Neuronal stem cell (in vitro differentiated cells): Measurements from ENCODE around the gene TSSC4.

Experiments used
- DNase-seq: peaks from one replicate; pipeline ENCODE4 v3.0.0-alpha.2; 2013; ENCODE audit warnings: low spot score
- H2AFZ ChIP-seq: one replicate; pipeline ENCODE4 v1.6.1; 2013; ENCODE audit warnings: mild to moderate bottlenecking, low read length, inconsistent platforms
- H2AK5ac ChIP-seq: 2 replicates; pipeline ENCODE4 v1.6.1; 2013; ENCODE audit warnings: low read depth, mild to moderate bottlenecking, inconsistent platforms, low read length, moderate library complexity, mixed read lengths
- H2BK120ac ChIP-seq: 2 replicates; pipeline ENCODE4 v1.6.1; 2013; ENCODE audit warnings: low read depth, mild to moderate bottlenecking, inconsistent platforms, low read length, moderate library complexity, mixed read lengths
- H2BK12ac ChIP-seq: one replicate; pipeline ENCODE4 v1.6.1; 2013; ENCODE audit warnings: low read length, inconsistent platforms
- H2BK15ac ChIP-seq: 2 replicates; pipeline ENCODE4 v1.6.1; 2013; ENCODE audit warnings: mild to moderate bottlenecking, low read length, inconsistent platforms, mixed read lengths
- H2BK5ac ChIP-seq: one replicate; pipeline ENCODE4 v1.6.1; 2013; ENCODE audit warnings: inconsistent platforms, mild to moderate bottlenecking, low read length, moderate library complexity
- H3K14ac ChIP-seq: one replicate; pipeline ENCODE4 v1.6.1; 2013; ENCODE audit warnings: low read length, inconsistent platforms
- H3K18ac ChIP-seq: 2 replicates; pipeline ENCODE4 v1.6.1; 2013; ENCODE audit warnings: low read length, inconsistent platforms
- H3K23ac ChIP-seq: 2 replicates; pipeline ENCODE4 v1.6.1; 2013; ENCODE audit warnings: low read depth, mild to moderate bottlenecking, mixed read lengths, low read length, inconsistent platforms; ENCODE audit not compliant: poor library complexity
- H3K27ac ChIP-seq: replicated peaks from 3 replicates; pipeline ENCODE4 v1.5.1; 2013; ENCODE audit warnings: low read length, inconsistent platforms
- H3K27me3 ChIP-seq, 3 experiments: 2 replicates each; pipeline ENCODE4 v1.6.1; 2013; ENCODE audit warnings: low read length in 3 of 3, mild to moderate bottlenecking in 2 of 3, inconsistent platforms in 1 of 3, low read depth in 1 of 3, mixed read lengths in 1 of 3, moderate library complexity in 1 of 3; ENCODE audit not compliant: control insufficient read depth in 3 of 3, insufficient read depth in 3 of 3
- H3K36me3 ChIP-seq, 2 donors: replicated peaks in 1 of 2; 2 replicates each; pipeline ENCODE4 v1.6.1; 2013; ENCODE audit warnings: low read length in 2 of 2; ENCODE audit not compliant: control insufficient read depth in 2 of 2, insufficient read depth in 2 of 2
- H3K4ac ChIP-seq: 2 replicates; pipeline ENCODE4 v1.6.1; 2013; ENCODE audit warnings: inconsistent platforms, mild to moderate bottlenecking, low read length, moderate library complexity
- H3K4me1 ChIP-seq, 2 donors: 1 replicate in 1 of 2; 2 replicates in 1 of 2; pipeline ENCODE4 v1.6.1; 2013; ENCODE audit warnings: low read length in 2 of 2, low read depth in 1 of 2; ENCODE audit not compliant: control insufficient read depth in 2 of 2, insufficient read depth in 1 of 2
- H3K4me2 ChIP-seq: one replicate; pipeline ENCODE4 v1.6.1; 2013; ENCODE audit warnings: mild to moderate bottlenecking, low read length, inconsistent platforms; ENCODE audit not compliant: insufficient read depth, poor library complexity, severe bottlenecking
- H3K4me3 ChIP-seq, 2 donors: 2 replicates each; pipeline ENCODE4 v1.5.1; 2013; ENCODE audit warnings: low read length in 2 of 2, mild to moderate bottlenecking in 2 of 2, inconsistent platforms in 1 of 2, moderate library complexity in 1 of 2
- H3K79me1 ChIP-seq: one replicate; pipeline ENCODE4 v1.6.1; 2013; ENCODE audit warnings: low read depth, mild to moderate bottlenecking, inconsistent platforms, low read length, moderate library complexity
- H3K9ac ChIP-seq: one replicate; pipeline ENCODE4 v1.6.1; 2013; ENCODE audit warnings: mild to moderate bottlenecking, low read depth, low read length, inconsistent platforms; ENCODE audit not compliant: poor library complexity
- H3K9me3 ChIP-seq, 2 donors: replicated peaks in 1 of 2; 2 replicates each; pipeline versions ENCODE3 to v1.6.1; 2013; ENCODE audit warnings: low read length in 2 of 2, mild to moderate bottlenecking in 2 of 2, inconsistent platforms in 1 of 2, low read depth in 1 of 2, mixed read lengths in 1 of 2, moderate library complexity in 1 of 2; ENCODE audit not compliant: control insufficient read depth in 2 of 2, insufficient read depth in 1 of 2
- H4K8ac ChIP-seq: one replicate; pipeline ENCODE4 v1.6.1; 2013; ENCODE audit warnings: low read depth, mild to moderate bottlenecking, inconsistent platforms, low read length, moderate library complexity
- H4K91ac ChIP-seq: one replicate; pipeline ENCODE4 v1.6.1; 2013; ENCODE audit warnings: low read length, low read depth, mild to moderate bottlenecking, inconsistent platforms; ENCODE audit not compliant: poor library complexity
- WGBS, 2 donors: extraction: QIAGEN DNeasy Blood & Tissue Kit; methylation state at CpG; one replicate each; pipeline ENCODE4 v1.1.7; 2013; ENCODE audit warnings: missing lambda C conversion rate in 2 of 2, mixed read lengths in 1 of 2; ENCODE audit not compliant: insufficient read length in 2 of 2, insufficient replicate concordance in 1 of 2; ENCODE audit errors: extremely low coverage in 2 of 2; 5-methylcytosine and 5-hydroxymethylcytosine counted together

The TSSC4 gene

DNA sequence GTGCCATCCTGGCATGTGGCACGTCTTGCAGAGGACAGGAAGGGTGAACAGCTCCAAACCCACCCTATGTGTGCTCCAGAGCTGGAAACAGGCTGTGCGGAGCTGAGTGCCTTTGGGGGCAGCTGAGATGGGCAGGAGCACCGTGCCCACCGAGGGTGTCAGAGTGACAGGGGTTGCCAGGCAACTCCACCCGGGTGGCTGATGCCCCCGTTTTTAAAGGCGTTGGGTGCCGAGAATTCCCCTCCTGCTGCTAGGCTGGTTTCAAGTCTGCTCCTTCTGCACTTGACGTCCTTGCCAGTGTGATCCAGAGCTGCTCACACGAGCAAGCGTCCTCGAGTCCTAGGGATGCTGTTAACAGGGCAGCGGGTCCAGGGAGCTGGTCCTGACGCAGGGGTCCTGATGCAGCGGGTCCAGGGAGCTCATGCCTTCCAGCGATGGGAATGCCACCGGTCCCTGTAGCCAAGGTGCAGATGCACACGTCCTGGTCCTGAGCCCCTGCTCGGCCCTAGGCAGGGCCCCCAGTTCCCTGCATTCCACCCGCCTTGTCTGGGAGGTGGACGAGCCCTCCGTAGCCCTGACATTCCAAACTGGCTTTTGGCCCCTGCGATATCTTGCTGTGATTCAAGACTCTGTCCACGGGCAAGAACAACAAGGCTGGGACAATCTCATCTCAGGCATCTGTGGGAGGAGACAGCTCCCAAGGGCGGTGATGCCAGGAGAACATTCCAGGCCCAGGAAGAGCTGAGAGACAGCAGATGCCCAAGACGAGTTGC, 49.2 kb downstream of the TSSC4 start:
- Histone ChIP-seq H2BK12ac (peak overlapping the region; percentile 41), H2BK5ac (peak overlapping the region; percentile 75), H3K9me3 (no peaks in the 10 kb centered on the region), H3K79me1 (no peaks in the 10 kb centered on the region), H3K36me3 (no peaks in the 10 kb centered on the region), H2BK120ac (no peak overlapping the region), H3K9ac (peak overlapping the region; percentile 44), H2AK5ac (peak overlapping the region; percentile 94), H2AFZ (no peak overlapping the region), H2BK15ac (peak overlapping the region; percentile 85), H3K14ac (peak overlapping the region; percentile 47), H3K18ac (peak overlapping the region; percentile 71), H3K27ac (no peak overlapping the region), H3K4me1 (peaks cover 0 to 2% of the 10 kb centered on the region in 2 donors), H3K4me2 (no peak overlapping the region), H3K27me3 (peaks cover 14 to 71% (median 32%) of the 10 kb centered on the region in 3 experiments), H3K4me3 (no peak overlapping the region), H3K4ac (no peak overlapping the region), H3K23ac (peak overlapping the region; percentile 80), H4K91ac (no peak overlapping the region), H4K8ac (no peak overlapping the region)
- no CpG with 5 or more reads among the region's 26 CpGs for WGBS, 2 donors
- no peak for DNase-seq

DNA sequence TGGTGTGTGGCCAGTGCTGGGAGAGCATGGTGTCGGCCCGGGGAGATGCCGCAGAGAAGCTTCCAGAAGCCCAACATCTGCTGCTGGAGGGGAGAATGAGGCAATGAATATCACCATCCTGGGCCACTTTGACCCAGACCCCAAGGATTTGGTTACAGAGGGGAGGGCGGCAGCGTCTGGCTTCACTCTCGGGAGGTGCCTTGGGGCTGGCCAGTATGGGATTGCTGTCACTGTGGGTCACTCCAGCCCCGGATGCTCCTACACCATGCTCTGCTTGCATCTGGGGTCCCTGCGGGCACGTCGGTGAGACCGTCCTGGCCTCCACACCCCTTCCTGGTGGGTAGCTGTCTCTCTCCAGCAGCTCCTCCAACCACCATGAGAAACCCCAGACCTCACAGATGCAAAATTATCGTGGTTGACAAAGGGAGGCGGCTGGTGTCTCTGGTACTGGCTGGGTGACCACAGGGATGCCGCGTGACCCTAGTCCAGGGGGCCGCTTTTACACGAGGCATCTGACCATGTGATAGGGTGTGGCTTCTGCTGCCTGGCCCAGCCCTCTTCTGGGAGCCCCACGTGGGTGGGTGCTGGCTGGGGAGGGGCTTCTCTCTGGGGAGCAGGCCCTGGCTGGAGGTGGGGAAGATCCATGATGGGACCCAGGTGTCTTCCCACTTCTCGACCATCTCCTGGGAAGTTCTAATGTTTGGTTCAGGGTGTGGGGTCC, 49.9 kb downstream of the TSSC4 start:
- WGBS, 2 donors, result no CpG with 5 or more reads among the region's 19 CpGs
- peak overlapping the region; percentile 41 for H2BK12ac ChIP-seq
- H2BK5ac ChIP-seq, result no peak overlapping the region
- peak overlapping the region; percentile 76 for H3K18ac ChIP-seq
- H2AK5ac ChIP-seq, result peak overlapping the region; percentile 90
- H3K4me3 ChIP-seq, result no peak overlapping the region
- H3K4me1 ChIP-seq, result no peaks in the 10 kb centered on the region
- H3K4me2 ChIP-seq, result no peak overlapping the region
- peak overlapping the region; percentile 44 for H3K9ac ChIP-seq
- H3K9me3 ChIP-seq, result no peaks in the 10 kb centered on the region
- H3K79me1 ChIP-seq, result no peaks in the 10 kb centered on the region
- no peak overlapping the region for H4K91ac ChIP-seq
- H2BK120ac ChIP-seq, result peak overlapping the region; percentile 8
- no peak overlapping the region for H2AFZ ChIP-seq
- no peak for DNase-seq
- H2BK15ac ChIP-seq, result peak overlapping the region; percentile 85
- H3K27ac ChIP-seq, result no peak overlapping the region
- no peaks in the 10 kb centered on the region for H3K36me3 ChIP-seq
- no peak overlapping the region for H3K14ac ChIP-seq
- H4K8ac ChIP-seq, result no peak overlapping the region
- no peak overlapping the region for H3K4ac ChIP-seq
- H3K23ac ChIP-seq, result peak overlapping the region; percentile 73
- H3K27me3 ChIP-seq, result peaks cover 9 to 67% (median 25%) of the 10 kb centered on the region in 3 experiments

DNA sequence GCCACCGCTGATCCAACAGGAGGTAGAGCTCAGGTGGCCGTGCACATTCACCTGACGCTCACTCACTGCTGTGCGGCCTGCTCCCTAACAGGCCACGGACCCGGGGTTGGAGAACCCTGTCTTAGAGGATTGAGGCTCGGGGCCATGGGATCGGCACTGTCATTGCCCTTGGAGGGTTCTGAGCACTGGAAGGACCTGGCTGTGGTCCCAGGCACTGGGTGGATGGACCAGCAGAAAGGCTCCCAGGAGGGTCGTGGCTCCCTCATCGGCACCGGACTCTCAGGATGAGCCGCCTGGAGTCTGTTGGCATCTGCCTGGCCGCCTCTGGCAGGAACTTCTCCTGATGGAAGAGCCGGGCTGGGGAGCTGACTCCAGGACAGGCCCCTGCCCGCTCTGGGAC, 50.8 kb downstream of the TSSC4 start:
- no peak overlapping the region for H2BK120ac ChIP-seq
- no peak overlapping the region for H3K4me3 ChIP-seq
- no peak overlapping the region for H2BK12ac ChIP-seq
- no peaks in the 10 kb centered on the region for H3K79me1 ChIP-seq
- H2AK5ac ChIP-seq, result peak overlapping the region; percentile 25
- H3K4ac ChIP-seq, result no peak overlapping the region
- no peak overlapping the region for H3K4me2 ChIP-seq
- no peak overlapping the region for H4K8ac ChIP-seq
- H3K9me3 ChIP-seq, result no peaks in the 10 kb centered on the region
- H3K23ac ChIP-seq, result peak overlapping the region; percentile 44
- no peak overlapping the region for H2AFZ ChIP-seq
- H2BK15ac ChIP-seq, result no peak overlapping the region
- H3K14ac ChIP-seq, result no peak overlapping the region
- no peak overlapping the region for H3K9ac ChIP-seq
- peak overlapping the region; percentile 33 for H3K18ac ChIP-seq
- no CpG with 5 or more reads among the region's 15 CpGs for WGBS, 2 donors
- H3K36me3 ChIP-seq, result no peaks in the 10 kb centered on the region
- no peak overlapping the region for H2BK5ac ChIP-seq
- no peaks in the 10 kb centered on the region for H3K4me1 ChIP-seq
- peaks cover 4 to 58% (median 17%) of the 10 kb centered on the region in 3 experiments for H3K27me3 ChIP-seq
- DNase-seq, result no peak
- no peak overlapping the region for H3K27ac ChIP-seq
- no peak overlapping the region for H4K91ac ChIP-seq

DNA sequence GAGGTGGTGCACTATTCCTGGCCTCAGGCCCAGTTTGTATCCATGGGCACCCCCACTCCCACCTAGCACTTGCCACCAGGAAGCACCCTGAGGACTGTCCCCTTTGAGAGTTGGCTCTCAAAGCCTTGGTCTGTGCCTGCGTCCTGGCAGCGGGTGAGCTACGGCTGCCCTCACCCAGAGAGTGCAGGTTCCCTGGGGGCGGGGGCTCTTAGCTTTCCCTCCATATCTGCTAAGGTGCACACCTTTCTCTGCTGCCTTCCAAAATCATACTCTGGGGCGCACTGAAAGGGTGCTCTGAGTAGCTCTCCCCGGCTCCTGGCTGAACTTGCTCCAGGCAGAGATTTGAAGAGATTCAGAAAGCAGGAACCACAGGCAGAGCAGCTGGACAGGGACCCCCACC, 51.4 kb downstream of the TSSC4 start:
- peak overlapping the region; percentile 15 for H2BK15ac ChIP-seq
- no CpG with 5 or more reads among the region's 6 CpGs for WGBS, 2 donors
- no peak overlapping the region for H4K8ac ChIP-seq
- peak overlapping the region; percentile 64 for H3K18ac ChIP-seq
- H3K4me2 ChIP-seq, result no peak overlapping the region
- H3K4me3 ChIP-seq, result no peak overlapping the region
- no peak overlapping the region for H4K91ac ChIP-seq
- no peak overlapping the region for H3K9ac ChIP-seq
- no peak overlapping the region for H2BK12ac ChIP-seq
- peak overlapping the region; percentile 55 for H3K23ac ChIP-seq
- peak overlapping the region; percentile 71 for H3K14ac ChIP-seq
- H3K36me3 ChIP-seq, result no peaks in the 10 kb centered on the region
- DNase-seq, result no peak
- H3K79me1 ChIP-seq, result no peaks in the 10 kb centered on the region
- no peak overlapping the region for H2AFZ ChIP-seq
- no peak overlapping the region for H2BK5ac ChIP-seq
- no peaks in the 10 kb centered on the region for H3K4me1 ChIP-seq
- peak overlapping the region; percentile 37 for H3K4ac ChIP-seq
- no peak overlapping the region for H2BK120ac ChIP-seq
- peaks cover 0 to 53% (median 11%) of the 10 kb centered on the region in 3 experiments for H3K27me3 ChIP-seq
- no peaks in the 10 kb centered on the region for H3K9me3 ChIP-seq
- H2AK5ac ChIP-seq, result peak overlapping the region; percentile 25
- no peak overlapping the region for H3K27ac ChIP-seq
